HCT116 (cell line): Measurements from ENCODE around the gene TNFAIP2. TPM values are rescaled to one million over a fixed set of nuclear protein-coding genes. Genes with fewer than 3 reads are reported as not detected.
A peak's percentile ranks its signal among the peaks of the same experiment; 100 is the strongest.
"Not testable (repeated sequence)": the region's sequence is repeated elsewhere in the genome, so short reads cannot be mapped to it uniquely, and the experiment has no call there.

Source experiments
- ATAC-seq: fragments of 200-7000 bp; cut with Tn5 transposase; 2 replicates; pipeline ENCODE4 v1.9.1; 2020; ENCODE audit warnings: mild to moderate bottlenecking, moderate library complexity
- BruUV-seq: library from RNA; stranded (reverse); fragments of 400-500 nt; replicated peaks from 2 replicates; lab custom pipeline; 2021; lab: Mats Ljungman, UMichigan
- CTCF ChIA-PET: fragments of 300-600 bp; sonication (Branson Sonifier 250); formaldehyde crosslinking; loops from one replicate; lab custom pipeline; 2021; ENCODE audit warnings: antibody characterized with exemption; lab: Charles Lee
- POLR2A ChIA-PET: fragments of 300-600, 350-600 bp; sonication (Branson Sonifier 250); formaldehyde crosslinking; loops from one replicate; lab custom pipeline; 2021; ENCODE audit warnings: antibody characterized with exemption; lab: Charles Lee
- RAD21 ChIA-PET, 2 experiments: fragments of 300-600 bp; sonication (Branson Sonifier 250); formaldehyde crosslinking; loops; one replicate each; lab custom pipeline; 2023; ENCODE audit warnings: low total read pairs in 2 of 2; ENCODE audit not compliant: uncharacterized antibody in 2 of 2, unreplicated experiment in 2 of 2, low non-redundant PET in 1 of 2; lab: Charles Lee
- DNase-seq: peaks from one replicate; pipeline ENCODE4 v3.0.0-alpha.2; 2010; ENCODE audit warnings: low read depth, low spot score
- H2AFZ ChIP-seq: fragments of 200-600 bp; shearing (Covaris generic), sonication (generic); 2 replicates; pipeline ENCODE4 v1.6.1; 2017; ENCODE audit warnings: low read depth, mixed run types, mixed read lengths, antibody characterized with exemption, low read length; ENCODE audit not compliant: poor library complexity, severe bottlenecking
- H3K27ac ChIP-seq: 2 replicates; pipeline ENCODE4 v1.5.1; 2012; ENCODE audit warnings: low read depth, low read length
- H3K27me3 ChIP-seq: fragments of 200-600 bp; sonication (generic); 2 replicates; pipeline ENCODE4 v1.6.1; 2016; ENCODE audit warnings: mixed run types, low read length, mixed read lengths; ENCODE audit not compliant: insufficient read depth
- H3K36me3 ChIP-seq, 2 experiments: fragments of 200-500 bp in 1 of 2; fragments of 200-600 bp in 1 of 2; sonication (Bioruptor generic) in 1 of 2; sonication (generic) in 1 of 2; 2 replicates each; pipeline versions ENCODE4 v1.5.1 to v1.6.1; 2014 to 2016; ENCODE audit warnings: low read length in 2 of 2, inconsistent platforms in 1 of 2, mixed read lengths in 1 of 2, mixed run types in 1 of 2; ENCODE audit not compliant: insufficient read depth in 2 of 2, control insufficient read depth in 1 of 2
- H3K4me1 ChIP-seq, 2 experiments: fragments of 200-600 bp in 1 of 2; sonication (generic) in 1 of 2; 2 replicates each; pipeline versions ENCODE4 v1.5.1 to v1.6.1; 2012 to 2017; ENCODE audit warnings: low read length in 2 of 2, inconsistent platforms in 1 of 2, mild to moderate bottlenecking in 1 of 2, mixed read lengths in 1 of 2, mixed run types in 1 of 2, moderate library complexity in 1 of 2; ENCODE audit not compliant: insufficient read depth in 2 of 2, control insufficient read depth in 1 of 2
- H3K4me2 ChIP-seq: fragments of 200-600 bp; sonication (generic); 2 replicates; pipeline ENCODE4 v1.6.1; 2017; ENCODE audit warnings: mixed run types, low read length, mixed read lengths
- H3K4me3 ChIP-seq, 2 experiments: fragments of 200-600 bp in 1 of 2; sonication (generic) in 1 of 2; replicated peaks in 1 of 2; 2 replicates each; pipeline ENCODE4 v1.5.1; 2011 to 2016; ENCODE audit warnings: low read length in 2 of 2, control low read depth in 1 of 2, low read depth in 1 of 2, mild to moderate bottlenecking in 1 of 2, mixed read lengths in 1 of 2, mixed run types in 1 of 2
- H3K79me2 ChIP-seq: fragments of 200-600 bp; sonication (generic); 2 replicates; pipeline ENCODE4 v1.6.1; 2017; ENCODE audit warnings: mild to moderate bottlenecking, mixed run types, low read length, moderate library complexity, mixed read lengths; ENCODE audit not compliant: insufficient read depth
- H3K9ac ChIP-seq: fragments of 200-600 bp; sonication (generic); 2 replicates; pipeline ENCODE4 v1.6.1; 2016; ENCODE audit warnings: low read length, mixed read lengths
- H3K9me2 ChIP-seq: fragments of 200-600 bp; sonication (generic), shearing (Covaris generic); 2 replicates; pipeline ENCODE4 v1.6.1; 2017; ENCODE audit warnings: mixed run types, mild to moderate bottlenecking, moderate library complexity; ENCODE audit not compliant: insufficient read depth
- H3K9me3 ChIP-seq, 2 experiments: fragments of 200-500 bp in 1 of 2; fragments of 200-600 bp in 1 of 2; sonication (Bioruptor generic) in 1 of 2; sonication (generic) in 1 of 2; 2 replicates each; pipeline ENCODE4 v1.6.1; 2014 to 2017; ENCODE audit warnings: low read length in 2 of 2, mixed read lengths in 2 of 2, inconsistent platforms in 1 of 2, low read depth in 1 of 2, mild to moderate bottlenecking in 1 of 2, mixed run types in 1 of 2, moderate library complexity in 1 of 2; ENCODE audit not compliant: control insufficient read depth in 1 of 2, insufficient read depth in 1 of 2
- H4K20me1 ChIP-seq: fragments of 200-600 bp; sonication (generic), shearing (Covaris generic); 2 replicates; pipeline ENCODE4 v1.6.1; 2017; ENCODE audit warnings: mixed run types, mild to moderate bottlenecking, moderate library complexity; ENCODE audit not compliant: insufficient read depth
- ATF3 ChIP-seq: IDR thresholded peaks from 2 replicates; pipeline ENCODE4 v1.6.1; 2012
- CEBPB ChIP-seq: IDR thresholded peaks from 2 replicates; pipeline ENCODE4 v1.6.1; 2012; ENCODE audit warnings: low read depth
- CTCF ChIP-seq, 3 experiments: fragments of 200-600 bp in 1 of 3; sonication (generic) in 1 of 3; IDR thresholded peaks in 2 of 3; conservative IDR thresholded peaks in 1 of 3; 2 replicates each; pipeline ENCODE4 v1.5.1; 2012 to 2017; ENCODE audit warnings: low read depth in 2 of 3, low read length in 2 of 3, antibody characterized with exemption in 1 of 3, borderline replicate concordance in 1 of 3, control low read depth in 1 of 3, mild to moderate bottlenecking in 1 of 3, mixed read lengths in 1 of 3, mixed run types in 1 of 3, moderate library complexity in 1 of 3; ENCODE audit not compliant: insufficient read depth in 1 of 3
- POLR2A ChIP-seq: IDR thresholded peaks from 2 replicates; pipeline ENCODE4 v1.7.0; 2011; ENCODE audit warnings: borderline replicate concordance; ENCODE audit not compliant: insufficient read depth, insufficient read length; ENCODE audit errors: extremely low read depth
- SIN3A ChIP-seq: IDR thresholded peaks from 2 replicates; pipeline ENCODE4 v1.6.1; 2012; ENCODE audit warnings: low read depth
- TCF7L2 ChIP-seq: IDR thresholded peaks from 2 replicates; pipeline ENCODE4 v1.7.0; 2011; ENCODE audit warnings: borderline replicate concordance, inconsistent platforms; ENCODE audit not compliant: insufficient read depth, insufficient read length; ENCODE audit errors: extremely low read depth
- ZFX ChIP-seq: fragments of 450-650 bp; IDR thresholded peaks from 2 replicates; pipeline ENCODE4 v1.6.1; 2017
- ZNF274 ChIP-seq: fragments of 200-500 bp; sonication (Bioruptor generic); IDR thresholded peaks from 2 replicates; pipeline ENCODE4 v1.6.1; 2014; ENCODE audit warnings: mild to moderate bottlenecking, low read depth, low read length, inconsistent platforms
- intact Hi-C: fragments of 100-400 bp; cut with micrococcal nuclease; formaldehyde crosslinking; loops from 2 replicates; pipeline ENCODE4 v1.10.0; 2022
- total RNA-seq: library from RNA; stranded (reverse); gene quantifications from one replicate; pipeline ENCODE4 v1.2.1, GENCODE V29; 2021; ENCODE audit not compliant: unreplicated experiment

Gene TNFAIP2
- total RNA-seq, 1 experiment from 2014 or later: 74.8 TPM

GRCh38 chr14:103115086-103115679, 8.1 kb upstream of the TNFAIP2 start:
- H3K79me2 ChIP-seq, H3K27ac ChIP-seq, H4K20me1 ChIP-seq, BruUV-seq, H3K9ac ChIP-seq, H3K4me3 ChIP-seq, H3K36me3 ChIP-seq, H3K27me3 ChIP-seq, ATAC-seq, H2AFZ ChIP-seq, H3K9me2 ChIP-seq, H3K9me3 ChIP-seq, H3K4me2 ChIP-seq, intact Hi-C loops, POLR2A ChIA-PET, DNase-seq, RAD21 ChIA-PET: not testable (repeated sequence)
- peaks cover 31 to 48% of the 10 kb centered on the region in 2 experiments for H3K4me1 ChIP-seq
- CTCF ChIA-PET: interaction anchor here (1.4 to 3.0 kb wide), 2 partner anchors 9 to 10 kb away, joined by 4 to 15 read pairs; partner anchors contain the start of gene TNFAIP2

- Histone ChIP-seq H2AFZ (no peak overlapping the region), H3K27ac (no peak overlapping the region; the same call in 1 of the 2 replicates), H3K9ac (no peak overlapping the region), H4K20me1 (no peaks in the 10 kb centered on the region), H3K9me2 (no peaks in the 10 kb centered on the region), H3K9me3 (no peaks in the 10 kb centered on the region), H3K4me1 (peaks cover 24 to 40% of the 10 kb centered on the region in 2 experiments), H3K4me2 (peak overlapping the region; percentile 30), H3K36me3 (no peaks in the 10 kb centered on the region), H3K27me3 (no peaks in the 10 kb centered on the region), H3K79me2 (no peaks in the 10 kb centered on the region)
- ATAC-seq (peak; percentile 33; the same call in 1 of the 2 replicates), DNase-seq (no peak)
- intact Hi-C loops: no loop called here
- ChIA-PET RAD21 (no interaction called here), POLR2A (no interaction called here), CTCF (interaction anchor here (3.0 kb wide), 1 partner anchor 11 kb away, joined by 15 read pairs; no protein-coding TSS in a partner anchor)
- BruUV-seq: no TSS peak
- TF ChIP-seq CEBPB: no peak
- no peak for TF ChIP-seq TCF7L2
- no peak for TF ChIP-seq ZNF274
- no peak for TF ChIP-seq POLR2A
- TF ChIP-seq ATF3: no peak
- TF ChIP-seq SIN3A: no peak
- TF ChIP-seq CTCF (IDR thresholded peaks at IDR 0.05 in 2 of 3, conservative IDR thresholded peaks at IDR 0.05 in 1 of 3; ENCODE audit: borderline replicate concordance in 1 of 3, insufficient read depth in 1 of 3, low read depth in 2 of 3, low read length in 2 of 3): no peak
- TF ChIP-seq ZFX: no peak
- TF ChIP-seq, all 23 proteins: peak for 0
- H3K4me3 ChIP-seq: no peak overlapping the region
Observed at GRCh38 chr14:103115845-103116572, 7.3 kb upstream of the TNFAIP2 start.
